Stomach smooth muscle (tissue), 2 donors: ENCODE data around the gene ZNF157.
"Not testable (repeated sequence)": the region's sequence is repeated elsewhere in the genome, so short reads cannot be mapped to it uniquely, and the experiment has no call there.

Source experiments
- H3K27ac ChIP-seq: one replicate; pipeline ENCODE4 v1.7.0; 2013; ENCODE audit warnings: mild to moderate bottlenecking, low read length, inconsistent platforms
- H3K27me3 ChIP-seq, 2 donors: one replicate each; pipeline ENCODE4 v1.7.0; 2013; ENCODE audit warnings: low read length in 2 of 2; ENCODE audit not compliant: insufficient read depth in 2 of 2, control insufficient read depth in 1 of 2
- H3K36me3 ChIP-seq, 2 donors: one replicate each; pipeline ENCODE4 v1.7.0; 2013; ENCODE audit warnings: low read length in 2 of 2; ENCODE audit not compliant: control insufficient read depth in 2 of 2, insufficient read depth in 2 of 2
- H3K4me1 ChIP-seq: one replicate; pipeline ENCODE4 v1.7.0; 2013; ENCODE audit warnings: low read length; ENCODE audit not compliant: control insufficient read depth, insufficient read depth
- H3K4me3 ChIP-seq, 2 donors: one replicate each; pipeline ENCODE4 v1.7.0; 2013; ENCODE audit warnings: low read length in 2 of 2
- H3K9ac ChIP-seq, 2 donors: one replicate each; pipeline ENCODE4 v1.7.0; 2013; ENCODE audit warnings: low read length in 2 of 2, mild to moderate bottlenecking in 1 of 2
- H3K9me3 ChIP-seq, 2 donors: one replicate each; pipeline ENCODE4 v1.7.0; 2013; ENCODE audit warnings: low read length in 2 of 2; ENCODE audit not compliant: control insufficient read depth in 2 of 2
- donor health status: healthy.
- donor health status: Pancreatic carcinoma.

ZNF157 gene

DNA sequence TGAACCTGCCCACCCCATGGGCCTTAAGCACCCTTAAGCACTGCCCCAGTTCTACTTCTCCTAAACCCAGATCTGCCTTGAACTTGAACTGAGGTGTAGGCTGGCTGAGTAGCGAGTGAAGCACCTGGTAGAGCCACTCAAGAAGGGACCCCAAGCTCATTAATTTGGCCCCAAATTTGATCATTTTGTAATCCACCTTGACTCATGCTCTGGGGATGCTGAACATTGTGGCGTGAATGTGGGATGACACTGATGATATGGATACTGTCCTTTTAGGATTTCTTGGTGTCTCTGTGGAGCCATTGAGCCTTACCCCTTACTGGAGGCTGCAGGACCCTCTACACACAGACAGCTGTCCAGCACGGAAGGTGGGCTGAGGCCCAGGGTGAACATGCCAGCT is at the start of gene ZNF157:
Gene ZNF157 (plus strand): TSS at position 301 of the 400 bp plus-strand sequence. CDS start 91 bp downstream, at position 392.
- H3K4me1 ChIP-seq: no peaks in the 10 kb centered on the region
- no peaks in the 10 kb centered on the region for H3K27me3 ChIP-seq
- H3K9ac ChIP-seq: no peak within 1 kb of the TSS
- H3K36me3 ChIP-seq: no peaks in the 10 kb centered on the region
- no peak within 1 kb of the TSS for H3K4me3 ChIP-seq
- H3K9me3 ChIP-seq: no peaks in the 10 kb centered on the region
- H3K27ac ChIP-seq: no peak within 1 kb of the TSS

GRCh38 chrX:47321386-47321785 is 49.0 kb upstream of the ZNF157 start:
- H3K27me3 ChIP-seq: peaks cover 0 to 6% of the 10 kb centered on the region in 2 donors
- H3K4me3 ChIP-seq: no peak overlapping the region
- H3K27ac ChIP-seq: no peak overlapping the region
- H3K9me3 ChIP-seq: no peaks in the 10 kb centered on the region
- no peaks in the 10 kb centered on the region for H3K36me3 ChIP-seq
- no peak overlapping the region for H3K9ac ChIP-seq
- peaks cover under 1% of the 10 kb centered on the region for H3K4me1 ChIP-seq

DNA sequence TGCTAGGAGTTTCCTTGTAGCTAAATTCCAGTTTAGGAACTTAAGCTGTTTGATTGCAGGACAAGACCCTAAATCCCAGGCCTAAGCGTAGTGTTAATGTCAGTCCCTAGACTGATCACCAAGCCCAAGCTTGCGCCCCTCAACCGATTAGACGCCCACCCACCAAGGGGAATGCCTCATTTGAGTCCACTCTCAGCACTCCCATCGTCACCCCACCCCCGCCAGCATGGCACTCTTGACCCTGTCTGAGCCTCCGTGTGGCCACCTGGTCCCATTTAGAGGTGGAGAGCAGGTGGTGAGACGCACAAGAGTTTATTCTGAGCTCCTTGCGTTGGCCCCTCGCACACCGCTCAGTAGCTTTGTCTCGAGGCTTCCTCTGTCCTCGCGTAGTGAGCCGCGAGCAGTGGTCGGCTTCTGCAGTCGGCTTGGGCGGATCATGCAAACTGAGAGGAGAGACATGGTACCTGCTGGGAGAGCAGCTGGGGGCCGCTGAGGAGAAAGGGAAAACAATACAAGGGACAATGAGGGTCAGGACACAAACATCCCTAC is 48.5 kb upstream of the ZNF157 start:
- no peak overlapping the region for H3K9ac ChIP-seq
- H3K4me1 ChIP-seq: no peaks in the 10 kb centered on the region
- H3K4me3 ChIP-seq: no peak overlapping the region
- H3K27ac ChIP-seq: no peak overlapping the region
- H3K9me3 ChIP-seq: no peaks in the 10 kb centered on the region
- H3K27me3 ChIP-seq: peaks cover 0 to 6% of the 10 kb centered on the region in 2 donors
- no peaks in the 10 kb centered on the region for H3K36me3 ChIP-seq

DNA sequence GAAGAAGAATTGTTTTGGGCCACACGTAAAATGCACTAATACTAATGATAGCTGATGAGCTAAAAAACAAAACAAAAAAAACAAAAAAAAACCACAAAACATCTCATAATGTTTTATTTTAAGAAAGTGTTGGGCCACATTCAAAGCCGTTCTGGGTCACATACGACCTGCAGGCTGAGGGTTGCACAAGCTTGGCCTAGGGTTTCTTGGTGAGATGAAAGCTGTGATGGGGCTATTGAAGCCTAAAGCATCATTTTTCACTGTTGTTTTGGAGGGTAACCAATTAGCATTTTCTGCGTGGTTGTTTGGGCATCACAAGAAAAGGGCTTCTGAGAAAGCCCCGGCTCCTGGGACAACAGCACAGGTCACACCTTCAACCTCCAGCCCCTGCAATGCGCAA is 42.5 kb upstream of the ZNF157 start:
- Histone ChIP-seq H3K9ac (no peak overlapping the region), H3K27me3 (peaks cover 0 to 3% of the 10 kb centered on the region in 2 donors), H3K4me3 (no peak overlapping the region), H3K27ac (no peak overlapping the region), H3K36me3 (no peaks in the 10 kb centered on the region), H3K4me1 (no peaks in the 10 kb centered on the region), H3K9me3 (no peaks in the 10 kb centered on the region)

- not testable (repeated sequence) for H3K27ac ChIP-seq, H3K4me3 ChIP-seq, H3K9ac ChIP-seq, H3K27me3 ChIP-seq, H3K4me1 ChIP-seq, H3K36me3 ChIP-seq, H3K9me3 ChIP-seq
Measured at GRCh38 chrX:47332729-47333128, 37.6 kb upstream of the ZNF157 start.

DNA sequence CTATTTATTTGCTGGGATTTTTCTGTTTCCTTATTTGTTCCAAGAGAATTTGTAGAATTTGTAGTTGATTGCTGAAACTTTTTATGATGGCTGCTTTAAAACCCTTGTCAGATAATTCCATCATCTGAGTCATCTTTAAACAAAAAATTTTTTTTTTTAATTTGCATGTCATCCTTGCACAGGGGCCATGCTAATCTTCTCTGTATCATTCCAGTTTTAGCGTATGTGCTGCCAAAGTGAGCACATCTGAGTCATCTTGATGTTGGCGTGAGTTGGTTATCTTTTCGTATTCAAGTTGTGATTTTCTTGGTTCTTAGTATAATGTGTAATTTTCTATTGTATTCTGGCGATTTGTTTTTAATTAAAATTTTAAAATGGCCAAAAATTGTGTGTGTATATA is 18.7 kb upstream of the ZNF157 start:
- Histone ChIP-seq H3K27ac (no peak overlapping the region), H3K9ac (no peak overlapping the region), H3K27me3 (peaks cover 0 to 2% of the 10 kb centered on the region in 2 donors), H3K4me3 (no peak overlapping the region), H3K4me1 (no peaks in the 10 kb centered on the region), H3K9me3 (no peaks in the 10 kb centered on the region), H3K36me3 (no peaks in the 10 kb centered on the region)

DNA sequence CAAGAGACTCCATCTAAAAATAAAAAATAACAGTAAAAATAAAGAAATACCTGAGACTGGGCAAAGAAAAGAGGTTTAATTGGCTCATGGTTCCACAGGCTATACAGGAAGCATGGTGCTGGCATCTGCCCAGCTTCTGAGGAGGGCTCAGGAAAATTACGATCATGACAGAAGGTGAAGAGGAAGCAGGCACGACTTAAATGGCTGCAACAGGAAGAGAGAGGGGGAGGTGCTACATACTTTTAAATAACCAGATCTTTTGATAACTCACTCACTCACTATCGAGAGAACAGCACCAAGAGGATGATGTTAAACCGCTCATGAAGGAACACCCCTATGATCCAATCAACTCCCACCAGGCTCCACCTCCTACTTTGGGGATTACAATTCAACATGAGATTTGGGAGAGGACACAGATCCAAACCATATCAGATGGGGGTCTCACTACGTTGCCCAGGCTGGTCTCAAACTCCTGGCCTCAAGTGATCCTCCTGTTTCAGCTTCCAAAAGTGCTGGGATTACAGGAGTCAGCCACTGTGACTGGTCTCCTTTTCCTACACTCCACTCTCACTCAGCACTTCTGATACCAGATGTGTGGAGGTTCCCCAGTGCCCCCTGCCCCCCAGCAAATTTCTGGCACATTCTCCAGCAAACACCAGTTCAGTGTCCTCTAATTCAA is 11.9 kb upstream of the ZNF157 start:
- H3K27ac ChIP-seq: no peak overlapping the region
- H3K4me3 ChIP-seq: no peak overlapping the region
- H3K9me3 ChIP-seq: no peaks in the 10 kb centered on the region
- no peaks in the 10 kb centered on the region for H3K36me3 ChIP-seq
- no peak overlapping the region for H3K9ac ChIP-seq
- H3K4me1 ChIP-seq: no peaks in the 10 kb centered on the region
- no peaks in the 10 kb centered on the region for H3K27me3 ChIP-seq

GRCh38 chrX:47360423-47361179 is 9.8 kb upstream of the ZNF157 start:
- no peak overlapping the region for H3K4me3 ChIP-seq
- H3K27me3 ChIP-seq: peaks cover 0 to 2% of the 10 kb centered on the region in 2 donors
- no peaks in the 10 kb centered on the region for H3K4me1 ChIP-seq
- H3K36me3 ChIP-seq: no peaks in the 10 kb centered on the region
- H3K9ac ChIP-seq: no peak overlapping the region
- no peak overlapping the region for H3K27ac ChIP-seq
- no peaks in the 10 kb centered on the region for H3K9me3 ChIP-seq

GRCh38 chrX:47361538-47362511 is 8.6 kb upstream of the ZNF157 start:
- no peaks in the 10 kb centered on the region for H3K9me3 ChIP-seq
- no peaks in the 10 kb centered on the region for H3K4me1 ChIP-seq
- peak overlapping the region; percentile 56 to 68 for H3K9ac ChIP-seq
- H3K27me3 ChIP-seq: peaks cover 0 to 2% of the 10 kb centered on the region in 2 donors
- peak overlapping the region; percentile 82 for H3K27ac ChIP-seq
- peak overlapping the region; percentile 75 to 80 for H3K4me3 ChIP-seq
- no peaks in the 10 kb centered on the region for H3K36me3 ChIP-seq

- Histone ChIP-seq H3K27me3 (peaks cover 0 to 2% of the 10 kb centered on the region in 2 donors), H3K9ac (peak overlapping the region; percentile 51 to 53), H3K9me3 (no peaks in the 10 kb centered on the region), H3K27ac (peak overlapping the region; percentile 18), H3K4me1 (no peaks in the 10 kb centered on the region), H3K4me3 (peak overlapping the region; percentile 75 to 77), H3K36me3 (no peaks in the 10 kb centered on the region)
Measured at GRCh38 chrX:47366041-47366722, 4.2 kb upstream of the ZNF157 start.
